ENCODE measurements around the gene WHAMM.

The WHAMM gene

DNA sequence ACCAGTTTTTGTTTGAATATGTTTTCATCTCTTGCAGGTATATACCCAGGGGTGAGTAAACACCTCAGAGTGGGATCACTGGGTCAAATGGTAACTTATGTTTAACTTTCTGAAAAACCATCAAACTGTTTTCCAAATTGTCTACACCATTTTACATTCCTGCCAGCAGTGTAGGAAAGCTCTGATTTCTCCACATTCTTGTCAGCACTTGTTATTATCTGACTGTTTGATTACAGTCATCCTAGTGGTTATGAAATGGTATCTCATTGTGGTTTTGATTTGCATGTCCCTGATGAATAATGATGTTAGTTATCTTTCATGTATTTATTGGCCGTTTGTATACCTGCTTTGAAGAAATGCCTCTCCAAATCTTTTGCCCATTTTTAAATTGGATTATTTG lies 17.4 kb upstream of the WHAMM start:
- DNase-seq (ENCODE audit: low read depth) = no peak
- TF ChIP-seq, protein P1, sequence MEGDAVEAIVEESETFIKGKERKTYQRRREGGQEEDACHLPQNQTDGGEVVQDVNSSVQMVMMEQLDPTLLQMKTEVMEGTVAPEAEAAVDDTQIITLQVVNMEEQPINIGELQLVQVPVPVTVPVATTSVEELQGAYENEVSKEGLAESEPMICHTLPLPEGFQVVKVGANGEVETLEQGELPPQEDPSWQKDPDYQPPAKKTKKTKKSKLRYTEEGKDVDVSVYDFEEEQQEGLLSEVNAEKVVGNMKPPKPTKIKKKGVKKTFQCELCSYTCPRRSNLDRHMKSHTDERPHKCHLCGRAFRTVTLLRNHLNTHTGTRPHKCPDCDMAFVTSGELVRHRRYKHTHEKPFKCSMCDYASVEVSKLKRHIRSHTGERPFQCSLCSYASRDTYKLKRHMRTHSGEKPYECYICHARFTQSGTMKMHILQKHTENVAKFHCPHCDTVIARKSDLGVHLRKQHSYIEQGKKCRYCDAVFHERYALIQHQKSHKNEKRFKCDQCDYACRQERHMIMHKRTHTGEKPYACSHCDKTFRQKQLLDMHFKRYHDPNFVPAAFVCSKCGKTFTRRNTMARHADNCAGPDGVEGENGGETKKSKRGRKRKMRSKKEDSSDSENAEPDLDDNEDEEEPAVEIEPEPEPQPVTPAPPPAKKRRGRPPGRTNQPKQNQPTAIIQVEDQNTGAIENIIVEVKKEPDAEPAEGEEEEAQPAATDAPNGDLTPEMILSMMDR (IDR thresholded peaks at IDR 0.05; ENCODE audit: low read length, missing control alignments) = no peak
- no peak overlapping the region for H3K4me3 ChIP-seq (replicated peaks; ENCODE audit: low read depth, low read length)

DNA sequence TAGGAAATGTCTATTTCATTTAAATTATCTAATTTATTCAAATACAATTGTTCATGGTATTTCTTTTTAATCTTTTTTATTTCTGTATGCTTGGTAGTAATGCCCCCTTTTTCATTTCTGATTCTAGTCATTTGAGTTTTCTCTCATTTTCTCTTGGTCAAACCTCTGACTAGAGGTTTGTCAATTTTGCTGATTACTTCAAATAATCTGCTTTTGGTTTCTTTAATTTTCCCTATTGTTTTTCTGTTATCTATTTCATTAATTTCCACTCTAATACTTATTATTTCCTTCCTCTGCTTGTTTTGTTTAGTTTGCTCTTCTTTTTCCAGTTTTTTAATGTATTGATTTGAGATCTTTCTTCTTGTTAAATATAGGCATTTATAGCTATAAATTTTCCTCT lies 15.7 kb upstream of the WHAMM start:
- TF ChIP-seq, protein P1 (IDR thresholded peaks at IDR 0.05; ENCODE audit: low read length, missing control alignments) = no peak
- DNase-seq (ENCODE audit: low read depth) = no peak
- no peak overlapping the region for H3K4me3 ChIP-seq (replicated peaks; ENCODE audit: low read depth, low read length)

DNA sequence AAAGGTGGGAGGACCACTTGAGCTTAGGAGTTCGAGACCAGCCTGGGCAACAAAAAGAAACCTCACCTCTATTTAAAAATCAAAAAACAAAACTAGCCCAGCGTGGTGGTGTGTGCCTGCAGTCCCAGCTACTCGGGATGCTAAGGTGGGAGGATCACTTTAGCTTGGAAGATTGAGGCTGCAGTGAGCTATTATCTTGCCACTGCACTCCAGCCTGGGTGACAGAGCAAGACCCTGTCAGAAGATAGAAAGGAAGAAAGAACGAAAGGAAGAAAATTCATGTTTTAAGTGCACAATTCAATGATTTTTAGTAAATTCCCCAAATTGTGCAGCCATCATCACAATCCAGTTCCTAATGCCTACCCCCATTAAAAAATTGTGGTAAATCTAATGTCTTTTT lies 11.3 kb upstream of the WHAMM start:
- DNase-seq (ENCODE audit: low read depth) = no peak
- no peak overlapping the region for H3K4me3 ChIP-seq (replicated peaks; ENCODE audit: low read depth, low read length)
- TF ChIP-seq, protein P1 (IDR thresholded peaks at IDR 0.05; ENCODE audit: low read length, missing control alignments) = no peak

DNA sequence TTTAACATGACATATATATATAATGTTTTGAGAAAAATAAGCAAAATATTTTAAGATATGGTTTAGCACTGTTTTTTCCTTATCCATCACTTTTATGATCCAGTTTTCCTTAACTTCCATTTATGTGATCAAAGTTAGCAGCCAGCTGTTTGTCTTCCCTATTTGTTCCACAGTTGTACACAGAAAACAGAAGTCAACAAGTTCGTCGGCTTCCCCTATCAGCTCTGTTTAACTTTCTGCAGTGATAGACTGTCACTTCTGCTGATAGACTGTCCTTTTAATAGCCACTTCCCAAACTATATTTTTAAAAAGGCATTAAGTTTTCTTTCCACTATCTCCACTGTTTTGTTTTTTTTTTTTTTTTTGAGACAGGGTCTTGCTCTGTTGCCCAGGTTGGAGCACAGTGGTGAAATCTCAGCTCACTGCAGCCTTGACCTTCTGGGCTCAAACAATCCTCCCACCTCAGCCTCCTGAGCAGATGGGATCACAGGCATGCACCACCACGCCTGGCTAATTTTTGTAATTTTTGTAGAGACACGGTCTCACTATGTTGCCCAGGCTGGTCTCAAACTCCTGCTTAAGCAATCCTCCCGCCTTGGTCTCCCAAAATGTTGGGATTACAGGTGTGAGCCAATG lies 10.8 kb upstream of the WHAMM start:
- no peak overlapping the region for H3K4me3 ChIP-seq (replicated peaks; ENCODE audit: low read depth, low read length)
- no peak for DNase-seq (ENCODE audit: low read depth)
- TF ChIP-seq, protein P1 (IDR thresholded peaks at IDR 0.05; ENCODE audit: low read length, missing control alignments) = no peak

DNA sequence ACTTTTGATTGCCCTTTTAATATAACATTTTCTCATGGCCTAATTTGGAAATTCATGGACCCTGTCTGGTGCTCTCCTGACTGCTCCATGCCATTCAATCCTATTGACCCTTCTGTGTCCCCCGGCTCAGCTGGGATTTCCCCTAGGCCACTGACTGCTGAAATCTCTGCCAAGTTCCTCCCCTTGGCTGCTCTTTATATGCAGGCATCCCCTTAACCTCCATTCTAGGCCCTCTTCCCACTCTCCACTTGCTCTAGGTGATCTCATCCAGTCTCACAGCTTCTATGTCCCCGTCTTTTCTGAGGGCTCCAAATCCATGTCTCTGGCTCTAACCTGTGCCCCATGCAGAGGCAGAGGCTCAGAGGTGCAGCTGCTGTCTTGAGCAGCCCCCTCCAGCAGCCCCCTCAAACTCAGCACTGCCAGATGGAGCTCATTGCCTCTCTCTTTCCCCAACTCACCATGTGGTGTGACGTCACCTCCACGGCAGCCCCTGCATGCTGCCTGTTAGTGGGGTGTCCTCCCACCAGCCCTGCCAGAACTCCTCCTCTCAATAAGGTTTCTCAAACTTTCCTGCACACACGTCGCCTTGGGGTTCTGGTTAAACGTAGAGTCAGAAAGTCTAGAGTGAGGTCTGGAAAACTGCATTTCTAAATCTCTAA lies 10.1 kb upstream of the WHAMM start:
- no peak for DNase-seq (ENCODE audit: low read depth)
- TF ChIP-seq, protein P1 (IDR thresholded peaks at IDR 0.05; ENCODE audit: low read length, missing control alignments) = no peak
- no peak overlapping the region for H3K4me3 ChIP-seq (replicated peaks; ENCODE audit: low read depth, low read length)

DNA sequence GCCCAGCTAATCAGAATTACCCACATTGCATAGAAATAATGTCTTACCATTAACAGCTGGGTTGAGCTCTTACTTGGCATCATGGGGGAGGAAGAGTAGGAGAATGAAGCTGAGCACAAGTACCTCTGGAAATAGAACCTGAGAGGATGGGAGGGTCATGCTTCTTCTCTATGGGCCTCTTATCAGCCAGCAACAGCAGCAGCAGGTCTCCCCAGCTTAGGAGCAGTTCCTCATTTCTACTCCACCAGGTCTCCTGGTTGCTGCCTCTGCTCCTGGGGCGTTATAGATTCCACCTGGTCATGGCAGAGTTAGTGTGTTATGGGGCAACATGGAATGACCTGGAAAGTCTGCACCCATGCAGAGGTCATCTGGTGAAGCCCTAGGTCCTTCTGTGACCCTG lies 6.9 kb upstream of the WHAMM start:
- H3K4me3 ChIP-seq (replicated peaks; ENCODE audit: low read depth, low read length) = no peak overlapping the region
- TF ChIP-seq, protein P1 (IDR thresholded peaks at IDR 0.05; ENCODE audit: low read length, missing control alignments) = no peak
- DNase-seq (ENCODE audit: low read depth) = no peak
